Tibial artery (tissue), 4 donors: ENCODE data around the gene SPTLC1.
"Not testable (repeated sequence)": the region's sequence is repeated elsewhere in the genome, so short reads cannot be mapped to it uniquely, and the experiment has no call there.

Experiments used
- DNase-seq, 2 donors: peaks; one replicate each; pipeline ENCODE4 v3.0.0-alpha.2; 2019
- H3K27ac ChIP-seq, 2 donors: fragments of 200-600 bp; sonication (generic) in 1 of 2; 1 replicate in 1 of 2; 2 replicates in 1 of 2; pipeline ENCODE4 v1.5.1; 2018 to 2019; ENCODE audit warnings: mild to moderate bottlenecking in 1 of 2
- H3K27me3 ChIP-seq, 2 donors: fragments of 200-600 bp; sonication (generic) in 1 of 2; one replicate each; pipeline versions ENCODE4 v1.5.1 to v1.6.0; 2016 to 2019
- H3K36me3 ChIP-seq, 3 donors: fragments of 200-600 bp; sonication (generic) in 2 of 3; one replicate each; pipeline ENCODE4 v1.5.1; 2016 to 2019; ENCODE audit warnings: mild to moderate bottlenecking in 2 of 3
- H3K4me1 ChIP-seq, 4 donors: fragments of 200-600 bp; sonication (generic) in 2 of 4; 1 replicate in 3 of 4; 2 replicates in 1 of 4; pipeline ENCODE4 v1.5.1; 2016 to 2019
- H3K4me3 ChIP-seq, 2 donors: fragments of 200-600 bp; sonication (generic) in 1 of 2; 1 replicate in 1 of 2; 2 replicates in 1 of 2; pipeline ENCODE4 v1.5.1; 2018 to 2019; ENCODE audit warnings: mild to moderate bottlenecking in 2 of 2
- H3K9me3 ChIP-seq, 3 donors: fragments of 200-600 bp; sonication (generic) in 1 of 3; one replicate each; pipeline ENCODE4 v1.5.1; 2016 to 2019
- CTCF ChIP-seq, 2 experiments: fragments of 200-600 bp in 1 of 2; fragments of 450-650 bp in 1 of 2; IDR thresholded peaks; one replicate each; pipeline ENCODE4 v1.5.1; 2017 to 2019; ENCODE audit warnings: antibody characterized with exemption in 2 of 2, mild to moderate bottlenecking in 1 of 2, moderate library complexity in 1 of 2
- intact Hi-C: fragments of 100-400 bp; cut with DNase I; formaldehyde crosslinking; loops from one replicate; pipeline ENCODE4 v1.15.0; 2023; ENCODE audit warnings: low total_unique reads

SPTLC1 gene

GRCh38 chr9:92032891-92033290 is 82.3 kb downstream of the SPTLC1 start:
- H3K36me3 ChIP-seq, result peaks cover 59 to 80% (median 72%) of the 10 kb centered on the region in 3 donors
- no peak overlapping the region for H3K27ac ChIP-seq

GRCh38 chr9:92030367-92030766 is 84.8 kb downstream of the SPTLC1 start:
- TF ChIP-seq CTCF (IDR thresholded peaks at IDR 0.05), result no peak
- peaks cover 34 to 56% (median 48%) of the 10 kb centered on the region in 3 donors for H3K36me3 ChIP-seq
- intact Hi-C loops, result no loop called here

More at GRCh38 chr9:92032891-92033290, 82.3 kb downstream of the SPTLC1 start:
- intact Hi-C loops, result no loop called here
- no peak overlapping the region for H3K4me3 ChIP-seq
- no peaks in the 10 kb centered on the region for H3K9me3 ChIP-seq
- H3K27me3 ChIP-seq, result no peaks in the 10 kb centered on the region
- H3K4me1 ChIP-seq, result no peaks in the 10 kb centered on the region
- no peak for DNase-seq
- no peak for TF ChIP-seq CTCF (IDR thresholded peaks at IDR 0.05)

GRCh38 chr9:92029553-92029952 is 85.7 kb downstream of the SPTLC1 start:
- intact Hi-C loops, result no loop called here
- TF ChIP-seq CTCF (IDR thresholded peaks at IDR 0.05), result no peak

More at GRCh38 chr9:92030367-92030766, 84.8 kb downstream of the SPTLC1 start:
- H3K9me3 ChIP-seq, result no peaks in the 10 kb centered on the region
- H3K27ac ChIP-seq, result no peak overlapping the region
- no peak for DNase-seq
- no peaks in the 10 kb centered on the region for H3K4me1 ChIP-seq
- H3K27me3 ChIP-seq, result no peaks in the 10 kb centered on the region
- H3K4me3 ChIP-seq, result no peak overlapping the region

GRCh38 chr9:92026206-92027002 is 88.8 kb downstream of the SPTLC1 start:
- no peak overlapping the region for H3K27ac ChIP-seq
- no peak for DNase-seq
- intact Hi-C loops, result no loop called here
- peaks cover 4 to 17% (median 11%) of the 10 kb centered on the region in 3 donors for H3K36me3 ChIP-seq
- no peaks in the 10 kb centered on the region for H3K27me3 ChIP-seq
- no peaks in the 10 kb centered on the region for H3K4me1 ChIP-seq
- H3K9me3 ChIP-seq, result no peaks in the 10 kb centered on the region
- no peak overlapping the region for H3K4me3 ChIP-seq
- no peak for TF ChIP-seq CTCF (IDR thresholded peaks at IDR 0.05)

More at GRCh38 chr9:92029553-92029952, 85.7 kb downstream of the SPTLC1 start:
- H3K4me1 ChIP-seq, result no peaks in the 10 kb centered on the region
- H3K9me3 ChIP-seq, result no peaks in the 10 kb centered on the region
- H3K4me3 ChIP-seq, result no peak overlapping the region
- H3K36me3 ChIP-seq, result peaks cover 31 to 48% (median 39%) of the 10 kb centered on the region in 3 donors
- H3K27ac ChIP-seq, result no peak overlapping the region
- no peak for DNase-seq
- H3K27me3 ChIP-seq, result no peaks in the 10 kb centered on the region

- H3K27ac ChIP-seq, intact Hi-C loops, H3K27me3 ChIP-seq, H3K4me1 ChIP-seq, H3K4me3 ChIP-seq, H3K36me3 ChIP-seq, H3K9me3 ChIP-seq, DNase-seq: not testable (repeated sequence)
Measured at GRCh38 chr9:92021785-92022541, 93.2 kb downstream of the SPTLC1 start.

GRCh38 chr9:92019658-92020057 is 95.6 kb downstream of the SPTLC1 start:
- Histone ChIP-seq H3K4me1 (no peaks in the 10 kb centered on the region), H3K36me3 (no peaks in the 10 kb centered on the region), H3K27me3 (no peaks in the 10 kb centered on the region), H3K27ac (no peak overlapping the region), H3K9me3 (no peaks in the 10 kb centered on the region), H3K4me3 (no peak overlapping the region)
- no peak for DNase-seq
- TF ChIP-seq CTCF (IDR thresholded peaks at IDR 0.05), result no peak
- intact Hi-C loops, result no loop called here
